HFFc6 (cell line): ENCODE measurements around the gene ADGRG3. TPM values are rescaled to one million over a fixed set of nuclear protein-coding genes. Genes with fewer than 3 reads are reported as not detected.

ENCODE experiments used
- DNase-seq: peaks from one replicate; pipeline ENCODE4 v3.0.0-alpha.2; 2018
- H3K27ac Mint-ChIP-seq: 2 replicates; pipeline ENCODE4 v1.8.0; 2020; ENCODE audit warnings: mild to moderate bottlenecking, mixed read lengths
- H3K27me3 Mint-ChIP-seq: 2 replicates; pipeline ENCODE4 v1.8.0; 2021; ENCODE audit warnings: mild to moderate bottlenecking, moderate library complexity, mixed read lengths; ENCODE audit not compliant: insufficient read depth
- H3K36me3 Mint-ChIP-seq: 2 replicates; pipeline ENCODE4 v1.8.0; 2021; ENCODE audit warnings: low read depth, mixed read lengths
- H3K4me1 Mint-ChIP-seq: 2 replicates; pipeline ENCODE4 v1.8.0; 2020; ENCODE audit warnings: low read depth, mixed read lengths
- H3K4me3 Mint-ChIP-seq: 2 replicates; pipeline ENCODE4 v1.8.0; 2020; ENCODE audit warnings: mild to moderate bottlenecking, moderate library complexity, mixed read lengths
- H3K9me3 Mint-ChIP-seq: 2 replicates; pipeline ENCODE4 v1.8.0; 2020; ENCODE audit warnings: mild to moderate bottlenecking, mixed read lengths
- CTCF ChIP-seq: fragments of 200-600 bp; sonication (generic); IDR thresholded peaks from 2 replicates; pipeline ENCODE4 v1.5.0; 2021; ENCODE audit warnings: antibody characterized with exemption, mild to moderate bottlenecking
- total RNA-seq, 6 experiments: library from RNA; stranded (reverse); fragmentation: NEBNext Ultra II Directional; extraction: Animal tissue kit (Norgen Biotek cat#: 25700); gene quantifications; 2 replicates in 1 of 6; 3 replicates in 5 of 6; pipeline ENCODE4 v1.2.3, GENCODE V29; 2021

ADGRG3 gene
- total RNA-seq, 6 experiments from 2014 or later = not detected

GRCh38 chr16:57626420-57627170 lies 41.5 kb upstream of the ADGRG3 start:
- Mint-ChIP-seq H3K9me3 (no peaks in the 10 kb centered on the region), H3K4me3 (no peak overlapping the region), H3K27ac (no peak overlapping the region), H3K27me3 (peaks cover 12% of the 10 kb centered on the region), H3K36me3 (no peaks in the 10 kb centered on the region), H3K4me1 (peaks cover 44% of the 10 kb centered on the region)
- no peak for TF ChIP-seq CTCF
- DNase-seq = no peak

- H3K9me3 Mint-ChIP-seq = no peaks in the 10 kb centered on the region
- peak overlapping the region; percentile 74 for H3K4me3 Mint-ChIP-seq
- no peaks in the 10 kb centered on the region for H3K36me3 Mint-ChIP-seq
- peak; percentile 57 for TF ChIP-seq CTCF
- DNase-seq = peak; percentile 95
- H3K27ac Mint-ChIP-seq = peak overlapping the region; percentile 99
- peaks cover 44% of the 10 kb centered on the region for H3K4me1 Mint-ChIP-seq
- H3K27me3 Mint-ChIP-seq = peaks cover 10% of the 10 kb centered on the region
These were observed 40.8 kb upstream of the ADGRG3 start for GRCh38 chr16:57627184-57627871.

GRCh38 chr16:57628008-57628781 lies 39.9 kb upstream of the ADGRG3 start, which contains the start of gene ADGRG1:
TSS of gene ADGRG1 (plus strand) at chr16:57628630. CDS start at chr16:57650288, 21,658 bp downstream.
- Mint-ChIP-seq H3K27ac (peak within 1 kb of the TSS; percentile 99), H3K4me1 (peaks cover 39% of the 10 kb centered on the region), H3K4me3 (peak within 1 kb of the TSS; percentile 84), H3K36me3 (no peaks in the 10 kb centered on the region), H3K9me3 (no peaks in the 10 kb centered on the region), H3K27me3 (peaks cover 11% of the 10 kb centered on the region)
- DNase-seq = peak; percentile 95
- peak; percentile 20; the same call in 1 of the 2 replicates for TF ChIP-seq CTCF

GRCh38 chr16:57628783-57629293 lies 39.3 kb upstream of the ADGRG3 start:
- peaks cover 11% of the 10 kb centered on the region for H3K27me3 Mint-ChIP-seq
- H3K36me3 Mint-ChIP-seq = no peaks in the 10 kb centered on the region
- H3K4me3 Mint-ChIP-seq = peak overlapping the region; percentile 84
- no peak for TF ChIP-seq CTCF
- peaks cover 33% of the 10 kb centered on the region for H3K4me1 Mint-ChIP-seq
- no peak for DNase-seq
- peak overlapping the region; percentile 99 for H3K27ac Mint-ChIP-seq
- no peaks in the 10 kb centered on the region for H3K9me3 Mint-ChIP-seq
